ENCODE measurements around the gene PACSIN2. TPM values are rescaled to one million over a fixed set of nuclear protein-coding genes. Genes with fewer than 3 reads are reported as not detected.

Gene PACSIN2
- total and polyA plus RNA-seq, 8 donors = 45.1 to 109 (median 95.4) TPM

GRCh38 chr22:42879371-42880021 is 135.5 kb downstream of the PACSIN2 start:
- H3K36me3 ChIP-seq = peaks cover 0 to 61% (median 42%) of the 10 kb centered on the region in 3 donors
- H3K27ac ChIP-seq = peak overlapping the region; percentile 28 to 96 (median 90)
- TF ChIP-seq CTCF (IDR thresholded peaks at IDR 0.05) = no peak
- DNase-seq (peak in 3 of 6 donors; percentile 40 to 70 (median 48)), FAIRE-seq (no peak), ATAC-seq (peak in 2 of 4 donors; percentile 1 to 2)
- peaks cover 10 to 24% (median 17%) of the 10 kb centered on the region in 3 donors for H3K4me1 ChIP-seq
- intact Hi-C loops (cut with DNase I) = no loop called here
- peak overlapping the region in 2 of 4 donors; percentile 42 to 43 for H3K4me3 ChIP-seq
- H3K9me3 ChIP-seq = no peaks in the 10 kb centered on the region
- H3K27me3 ChIP-seq = no peaks in the 10 kb centered on the region
- WGBS, 2 donors = 47 to 54% methylated on average over 14 of the region's 14 CpGs

GRCh38 chr22:42878561-42879305 is 136.2 kb downstream of the PACSIN2 start:
- H3K4me3 ChIP-seq = peak overlapping the region in 2 of 4 donors; percentile 42 to 43
- ATAC-seq (no peak), FAIRE-seq (no peak), DNase-seq (peak in 3 of 6 donors; percentile 44 to 73 (median 52))
- H3K27me3 ChIP-seq = no peaks in the 10 kb centered on the region
- WGBS, 2 donors = 55 to 63% methylated on average over 22 of the region's 22 CpGs
- no peaks in the 10 kb centered on the region for H3K9me3 ChIP-seq
- H3K36me3 ChIP-seq = peaks cover 0 to 62% (median 38%) of the 10 kb centered on the region in 3 donors
- peak overlapping the region in 3 of 4 donors; percentile 39 to 96 (median 91) for H3K27ac ChIP-seq
- no peak for TF ChIP-seq CTCF (IDR thresholded peaks at IDR 0.05)
- peaks cover 10 to 24% (median 13%) of the 10 kb centered on the region in 3 donors for H3K4me1 ChIP-seq
- intact Hi-C loops (cut with DNase I) = no loop called here

DNA sequence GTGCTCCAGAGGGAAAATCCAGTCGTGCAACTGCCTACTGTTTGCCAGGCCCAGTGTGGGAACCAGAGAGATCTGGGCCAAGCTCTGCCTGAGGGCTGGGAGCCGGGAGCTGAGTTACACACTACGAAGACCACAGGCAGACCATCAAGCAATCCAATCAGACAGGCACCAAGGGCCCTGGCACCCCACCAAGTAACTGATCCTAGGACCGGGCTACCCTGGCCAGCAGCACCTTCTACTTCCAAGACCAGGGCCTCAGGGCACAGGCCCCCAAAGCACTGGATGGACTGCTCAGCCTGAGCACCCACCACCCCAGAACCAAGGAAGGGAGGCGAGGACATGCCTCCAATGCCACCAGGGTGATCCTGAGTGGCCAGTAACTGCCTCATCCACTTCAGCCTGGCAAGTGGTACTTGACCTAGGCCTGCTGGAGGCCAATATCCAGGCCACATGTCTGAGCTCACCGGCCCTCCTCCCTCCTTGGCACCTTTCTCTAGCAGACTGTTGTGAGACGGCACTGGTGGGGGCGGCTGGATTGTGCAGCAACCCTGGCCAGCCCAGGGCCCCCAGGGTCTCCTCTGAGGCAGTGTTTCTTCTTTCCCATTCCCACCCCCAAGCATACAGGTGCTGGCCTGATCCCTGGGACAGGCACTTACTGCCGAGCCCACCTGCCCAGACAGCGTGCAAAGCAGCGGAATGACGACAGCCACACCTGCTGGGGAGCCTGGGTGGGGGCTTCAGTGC is 137.2 kb downstream of the PACSIN2 start:
- ATAC-seq = no peak
- peak overlapping the region in 2 of 4 donors; percentile 42 to 43 for H3K4me3 ChIP-seq
- intact Hi-C loops (cut with DNase I) = no loop called here
- H3K9me3 ChIP-seq = no peaks in the 10 kb centered on the region
- FAIRE-seq = no peak
- H3K27me3 ChIP-seq = no peaks in the 10 kb centered on the region
- peaks cover 5 to 23% (median 13%) of the 10 kb centered on the region in 3 donors for H3K4me1 ChIP-seq
- DNase-seq = peak in 4 of 6 donors; percentile 31 to 74 (median 50)
- WGBS, 2 donors = 52 to 57% methylated on average over 12 of the region's 12 CpGs
- no peak for TF ChIP-seq CTCF (IDR thresholded peaks at IDR 0.05)
- peak overlapping the region in 2 of 4 donors; percentile 91 to 96 for H3K27ac ChIP-seq
- peaks cover 0 to 65% (median 39%) of the 10 kb centered on the region in 3 donors for H3K36me3 ChIP-seq

DNA sequence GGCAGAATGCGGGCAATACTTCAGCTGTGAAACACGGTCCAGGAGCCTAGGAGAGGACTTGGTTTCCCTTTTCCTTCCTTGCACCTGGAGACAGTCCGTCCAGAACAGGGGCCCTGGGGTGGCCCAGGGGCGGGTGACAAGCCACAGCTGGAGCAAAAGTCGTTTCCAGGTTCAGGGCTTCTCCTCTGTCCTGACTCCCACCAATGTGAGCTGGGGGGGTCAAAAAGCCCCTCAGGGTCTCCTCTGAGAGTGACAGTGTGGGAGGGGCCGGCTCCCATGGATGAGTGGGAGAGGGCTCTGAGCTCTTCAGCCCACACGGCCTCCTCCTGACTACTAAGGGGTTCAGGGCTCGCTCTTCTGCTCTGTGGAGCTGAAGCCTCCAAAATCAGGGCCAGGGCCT is 137.8 kb downstream of the PACSIN2 start:
- Histone ChIP-seq H3K4me1 (peaks cover 0 to 20% (median 7%) of the 10 kb centered on the region in 3 donors), H3K4me3 (no peak overlapping the region), H3K27ac (peak overlapping the region in 2 of 4 donors; percentile 15 to 22), H3K9me3 (no peaks in the 10 kb centered on the region), H3K27me3 (no peaks in the 10 kb centered on the region), H3K36me3 (peaks cover 4 to 68% (median 43%) of the 10 kb centered on the region in 3 donors)
- 75 to 77% methylated on average over 8 of the region's 8 CpGs for WGBS, 2 donors
- TF ChIP-seq CTCF (IDR thresholded peaks at IDR 0.05) = no peak
- no peak for ATAC-seq
- no peak for FAIRE-seq
- intact Hi-C loops (cut with DNase I) = no loop called here
- peak in 3 of 6 donors; percentile 17 to 31 (median 31) for DNase-seq

Measured in pancreas (tissue), 10 donors.